Glutamatergic neuron (in vitro differentiated cells): ENCODE measurements around the gene COL5A3. TPM values are rescaled to one million over a fixed set of nuclear protein-coding genes. Genes with fewer than 3 reads are reported as not detected.

ENCODE experiments used
- DNase-seq: peaks from one replicate; pipeline ENCODE4 v3.0.0; 2022
- H3K27ac Mint-ChIP-seq: one replicate; pipeline ENCODE4 v1.8.0; 2020; ENCODE audit warnings: mild to moderate bottlenecking, mixed read lengths, inconsistent platforms; ENCODE audit not compliant: unreplicated experiment
- H3K27me3 Mint-ChIP-seq: one replicate; pipeline ENCODE4 v1.8.0; 2020; ENCODE audit warnings: mild to moderate bottlenecking, moderate library complexity, mixed read lengths, inconsistent platforms; ENCODE audit not compliant: unreplicated experiment
- H3K36me3 Mint-ChIP-seq: one replicate; pipeline ENCODE4 v1.8.0; 2020; ENCODE audit warnings: mild to moderate bottlenecking, mixed read lengths, inconsistent platforms; ENCODE audit not compliant: unreplicated experiment
- H3K4me1 Mint-ChIP-seq: one replicate; pipeline ENCODE4 v1.8.0; 2020; ENCODE audit warnings: mild to moderate bottlenecking, low read depth, mixed read lengths, inconsistent platforms; ENCODE audit not compliant: unreplicated experiment
- H3K4me3 Mint-ChIP-seq: one replicate; pipeline ENCODE4 v1.8.0; 2020; ENCODE audit warnings: mild to moderate bottlenecking, mixed read lengths, inconsistent platforms; ENCODE audit not compliant: unreplicated experiment
- H3K9me3 Mint-ChIP-seq: one replicate; pipeline ENCODE4 v1.8.0; 2020; ENCODE audit warnings: mild to moderate bottlenecking, moderate library complexity, mixed read lengths, inconsistent platforms; ENCODE audit not compliant: unreplicated experiment
- total RNA-seq: library from RNA; stranded (reverse); fragmentation: NEBNext Ultra II Directional; extraction: Animal tissue kit (Norgen Biotek cat#: 25700); gene quantifications from one replicate; pipeline ENCODE4 v1.2.1, GENCODE V29; 2021; ENCODE audit not compliant: unreplicated experiment
- TF ChIP-seq, protein P1 (sequence below): fragments of 200-600 bp; sonication (generic); IDR thresholded peaks from one replicate; pipeline ENCODE4 v1.5.0; 2021; ENCODE audit not compliant: partially characterized antibody, unreplicated experiment

Gene COL5A3
- total RNA-seq, 1 donor from 2014 or later: 0.10 TPM

DNA sequence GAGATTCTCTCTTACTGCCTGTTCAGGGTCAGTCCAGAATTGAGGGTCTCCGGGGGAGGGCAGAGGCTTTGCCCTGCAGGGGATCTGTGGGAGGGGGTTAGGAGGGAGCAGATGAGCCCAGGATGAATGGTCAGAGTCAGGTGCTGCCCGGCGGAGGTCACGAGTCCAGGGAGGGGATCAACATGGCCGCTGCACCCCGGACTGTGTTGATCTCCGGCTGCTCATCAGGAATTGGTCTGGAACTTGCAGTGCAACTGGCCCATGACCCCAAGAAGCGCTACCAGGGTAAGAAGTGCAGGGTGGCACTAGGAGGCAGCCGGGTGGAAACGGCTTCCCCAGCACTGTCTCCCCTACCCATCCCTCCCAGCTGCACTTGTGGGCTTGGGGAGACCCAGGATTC is 3.0 kb upstream of the COL5A3 start, which contains the start of gene RDH8:
Gene RDH8 (plus strand): TSS at position 168 of the 400 bp plus-strand sequence. CDS start 15 bp downstream, at position 183.
- peaks cover 10% of the 10 kb centered on the region for H3K4me1 Mint-ChIP-seq
- DNase-seq: no peak
- no peak within 1 kb of the TSS for H3K4me3 Mint-ChIP-seq
- peaks cover 16% of the 10 kb centered on the region for H3K9me3 Mint-ChIP-seq
- H3K27ac Mint-ChIP-seq: no peak within 1 kb of the TSS
- TF ChIP-seq, protein P1, sequence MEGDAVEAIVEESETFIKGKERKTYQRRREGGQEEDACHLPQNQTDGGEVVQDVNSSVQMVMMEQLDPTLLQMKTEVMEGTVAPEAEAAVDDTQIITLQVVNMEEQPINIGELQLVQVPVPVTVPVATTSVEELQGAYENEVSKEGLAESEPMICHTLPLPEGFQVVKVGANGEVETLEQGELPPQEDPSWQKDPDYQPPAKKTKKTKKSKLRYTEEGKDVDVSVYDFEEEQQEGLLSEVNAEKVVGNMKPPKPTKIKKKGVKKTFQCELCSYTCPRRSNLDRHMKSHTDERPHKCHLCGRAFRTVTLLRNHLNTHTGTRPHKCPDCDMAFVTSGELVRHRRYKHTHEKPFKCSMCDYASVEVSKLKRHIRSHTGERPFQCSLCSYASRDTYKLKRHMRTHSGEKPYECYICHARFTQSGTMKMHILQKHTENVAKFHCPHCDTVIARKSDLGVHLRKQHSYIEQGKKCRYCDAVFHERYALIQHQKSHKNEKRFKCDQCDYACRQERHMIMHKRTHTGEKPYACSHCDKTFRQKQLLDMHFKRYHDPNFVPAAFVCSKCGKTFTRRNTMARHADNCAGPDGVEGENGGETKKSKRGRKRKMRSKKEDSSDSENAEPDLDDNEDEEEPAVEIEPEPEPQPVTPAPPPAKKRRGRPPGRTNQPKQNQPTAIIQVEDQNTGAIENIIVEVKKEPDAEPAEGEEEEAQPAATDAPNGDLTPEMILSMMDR: no peak
- peaks cover 31% of the 10 kb centered on the region for H3K27me3 Mint-ChIP-seq
- H3K36me3 Mint-ChIP-seq: peaks cover 5% of the 10 kb centered on the region

DNA sequence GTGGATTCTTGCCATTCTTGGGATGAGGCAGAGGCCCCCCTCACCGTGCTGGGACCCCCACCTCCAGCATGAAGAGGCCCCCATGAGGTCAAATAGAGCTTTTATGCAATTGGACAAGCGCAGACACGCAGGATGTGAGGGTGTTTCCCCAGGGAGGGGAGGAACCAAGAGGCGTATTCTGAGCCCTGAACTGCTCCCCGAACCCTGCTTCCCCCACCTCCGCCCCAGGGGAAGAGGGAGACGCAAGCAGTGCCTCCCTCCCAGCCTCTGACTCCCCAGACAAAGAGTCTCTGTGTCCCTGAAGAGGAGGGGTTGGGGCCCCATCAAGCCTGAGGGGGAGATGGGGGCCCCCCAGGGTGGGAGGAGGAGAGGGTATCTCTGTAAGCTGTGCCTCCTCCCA is 1.7 kb upstream of the COL5A3 start:
- no peak for DNase-seq
- peaks cover 36% of the 10 kb centered on the region for H3K27me3 Mint-ChIP-seq
- peaks cover 16% of the 10 kb centered on the region for H3K9me3 Mint-ChIP-seq
- TF ChIP-seq, protein P1: no peak
- H3K4me3 Mint-ChIP-seq: no peak overlapping the region
- H3K27ac Mint-ChIP-seq: no peak overlapping the region
- peaks cover 10% of the 10 kb centered on the region for H3K4me1 Mint-ChIP-seq
- peaks cover 5% of the 10 kb centered on the region for H3K36me3 Mint-ChIP-seq

DNA sequence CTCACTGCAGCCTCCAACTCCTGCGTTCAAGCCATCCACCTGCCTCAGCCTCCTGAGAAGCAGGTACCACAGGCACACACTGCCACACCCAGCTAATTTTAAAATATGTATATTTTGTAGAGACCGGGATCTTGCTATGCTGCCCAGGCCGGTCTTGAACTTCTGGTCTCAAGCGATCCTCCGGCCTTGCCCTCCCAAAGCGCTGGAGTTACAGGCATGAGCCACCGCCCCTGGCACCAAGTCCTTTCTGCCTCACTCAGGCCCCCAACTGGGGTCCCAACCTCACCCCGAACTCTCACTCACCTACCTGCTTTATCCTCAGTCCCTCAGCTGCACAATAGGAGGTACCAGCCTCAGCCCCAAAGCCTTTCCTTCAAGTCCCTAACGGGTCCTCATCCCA is 635 bp upstream of the COL5A3 start:
- Mint-ChIP-seq H3K27ac (no peak overlapping the region), H3K4me3 (no peak overlapping the region), H3K27me3 (peaks cover 38% of the 10 kb centered on the region), H3K4me1 (peaks cover 10% of the 10 kb centered on the region), H3K36me3 (peaks cover 5% of the 10 kb centered on the region), H3K9me3 (peaks cover 19% of the 10 kb centered on the region)
- TF ChIP-seq, protein P1: no peak
- no peak for DNase-seq

DNA sequence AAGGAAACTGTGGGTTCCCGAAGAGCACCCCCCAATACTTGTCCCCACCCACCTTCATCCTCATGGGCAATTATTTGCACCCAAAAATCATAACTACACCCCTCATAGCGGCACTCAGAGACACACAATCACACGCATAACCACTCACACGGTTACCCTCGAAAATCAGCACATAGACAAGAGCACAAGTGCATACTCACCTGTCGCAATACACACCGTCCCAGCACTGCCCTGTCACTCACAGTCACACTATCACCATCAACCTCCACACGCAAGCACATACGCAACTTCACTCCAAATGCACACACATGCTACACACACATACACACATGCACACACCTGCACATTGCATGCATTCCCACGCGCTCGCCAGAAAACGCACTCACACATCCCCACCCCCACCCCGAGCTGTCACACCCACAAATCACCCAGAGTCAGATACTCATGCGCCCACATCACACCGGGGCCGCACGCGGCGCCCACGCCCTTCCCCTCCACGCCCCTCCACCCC is 535 bp downstream of the COL5A3 start:
- Mint-ChIP-seq H3K27me3 (peaks cover 41% of the 10 kb centered on the region), H3K4me3 (peak overlapping the region; percentile 82), H3K9me3 (peaks cover 19% of the 10 kb centered on the region), H3K27ac (no peak overlapping the region), H3K4me1 (peaks cover 10% of the 10 kb centered on the region), H3K36me3 (peaks cover 5% of the 10 kb centered on the region)
- no peak for DNase-seq
- TF ChIP-seq, protein P1: no peak

DNA sequence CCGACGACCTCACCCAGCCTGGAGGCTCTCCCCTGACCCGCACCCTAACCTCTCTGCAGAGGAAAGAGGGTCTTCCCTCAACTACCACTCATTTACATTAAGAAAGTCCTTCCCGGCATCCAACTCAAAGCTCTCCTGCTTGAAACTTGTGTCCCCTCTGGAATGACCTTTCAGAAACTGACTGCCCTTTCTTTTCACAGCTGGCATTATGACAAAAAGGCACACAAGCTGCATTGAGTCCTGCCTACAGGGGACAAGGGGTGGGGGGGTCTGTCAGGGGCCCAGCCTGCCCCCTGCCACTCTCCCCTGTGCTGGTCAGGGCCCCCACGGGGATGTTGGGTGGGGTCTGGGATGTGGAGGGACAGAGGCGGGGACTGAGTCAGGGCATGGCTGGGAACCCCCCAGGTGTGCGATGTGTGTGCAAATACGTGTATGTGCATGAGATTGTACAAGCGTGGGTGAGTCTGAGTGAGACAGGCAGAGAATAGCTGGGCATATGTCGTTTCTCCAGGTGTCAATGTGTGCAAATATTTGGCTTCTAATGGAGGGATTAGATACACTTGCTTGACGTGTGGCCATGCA is 2.0 kb downstream of the COL5A3 start:
- Mint-ChIP-seq H3K9me3 (peaks cover 19% of the 10 kb centered on the region), H3K36me3 (peaks cover 5% of the 10 kb centered on the region), H3K27ac (peak overlapping the region; percentile 23), H3K27me3 (peaks cover 39% of the 10 kb centered on the region), H3K4me3 (peak overlapping the region; percentile 31), H3K4me1 (peaks cover 10% of the 10 kb centered on the region)
- TF ChIP-seq, protein P1: no peak
- no peak for DNase-seq
